CD4-positive, alpha-beta T cell (primary cell): Measurements from ENCODE around the gene EYA2. TPM values are rescaled to one million over a fixed set of nuclear protein-coding genes. Genes with fewer than 3 reads are reported as not detected.
A peak's percentile ranks its signal among the peaks of the same experiment; 100 is the strongest.

ENCODE experiments used
- ATAC-seq: fragments of 200-7000 bp; cut with Tn5 transposase; one replicate; pipeline ENCODE4 v1.10.0; 2022; ENCODE audit warnings: mild to moderate bottlenecking; ENCODE audit not compliant: poor library complexity
- CTCF ChIA-PET: fragments of 350-600 bp; sonication (Branson Sonifier 250); formaldehyde crosslinking; loops from one replicate; lab custom pipeline; 2021; ENCODE audit warnings: antibody characterized with exemption, inconsistent platforms; lab: Charles Lee
- POLR2A ChIA-PET: fragments of 350-600 bp; sonication (Branson Sonifier 250); formaldehyde crosslinking; loops from one replicate; lab custom pipeline; 2021; ENCODE audit warnings: antibody characterized with exemption, inconsistent platforms; lab: Charles Lee
- DNase-seq, 14 experiments: peaks; one replicate each; pipeline ENCODE4 v3.0.0-alpha.2; 2013 to 2020; ENCODE audit warnings: mixed read lengths in 2 of 14
- H3K27ac ChIP-seq, 2 donors: one replicate each; pipeline versions ENCODE4 v1.5.1 to v1.7.0; 2013; ENCODE audit warnings: low read length in 2 of 2, low read depth in 1 of 2, mild to moderate bottlenecking in 1 of 2
- H3K27me3 ChIP-seq, 2 experiments: 1 replicate in 1 of 2; 2 replicates in 1 of 2; pipeline versions ENCODE4 v1.6.1 to v1.7.0; 2013; ENCODE audit warnings: low read length in 2 of 2, control low read depth in 1 of 2, mild to moderate bottlenecking in 1 of 2, moderate library complexity in 1 of 2; ENCODE audit not compliant: insufficient read depth in 2 of 2, control insufficient read depth in 1 of 2
- H3K36me3 ChIP-seq: one replicate; pipeline ENCODE4 v1.6.1; 2013; ENCODE audit warnings: low read length, control low read depth; ENCODE audit not compliant: insufficient read depth
- H3K4me1 ChIP-seq: one replicate; pipeline ENCODE4 v1.6.1; 2013; ENCODE audit warnings: low read length, control low read depth; ENCODE audit not compliant: insufficient read depth
- H3K4me3 ChIP-seq: one replicate; pipeline ENCODE4 v1.5.1; 2013; ENCODE audit warnings: mild to moderate bottlenecking, low read length, moderate library complexity
- H3K9me3 ChIP-seq, 2 experiments: 1 replicate in 1 of 2; 2 replicates in 1 of 2; pipeline versions ENCODE4 v1.6.1 to v1.7.0; 2013; ENCODE audit warnings: low read length in 2 of 2, mild to moderate bottlenecking in 2 of 2, control low read depth in 1 of 2, moderate library complexity in 1 of 2; ENCODE audit not compliant: control insufficient read depth in 1 of 2, insufficient read depth in 1 of 2
- H3K27ac Mint-ChIP-seq: one replicate; pipeline ENCODE4 v1.8.0; 2020; ENCODE audit warnings: mixed read lengths
- H3K27me3 Mint-ChIP-seq: one replicate; pipeline ENCODE4 v1.8.0; 2021; ENCODE audit warnings: mixed read lengths
- H3K36me3 Mint-ChIP-seq: one replicate; pipeline ENCODE4 v1.8.0; 2021; ENCODE audit warnings: low read depth, mixed read lengths
- H3K4me1 Mint-ChIP-seq: one replicate; pipeline ENCODE4 v1.8.0; 2021; ENCODE audit warnings: low read depth, mixed read lengths
- H3K4me3 Mint-ChIP-seq: one replicate; pipeline ENCODE4 v1.8.0; 2020; ENCODE audit warnings: mild to moderate bottlenecking, mixed read lengths
- H3K9me3 Mint-ChIP-seq: one replicate; pipeline ENCODE4 v1.8.0; 2020; ENCODE audit warnings: mixed read lengths
- intact Hi-C, 2 experiments: fragments of 100-400 bp; cut with DNase I in 1 of 2; cut with micrococcal nuclease in 1 of 2; formaldehyde crosslinking; loops; one replicate each; pipeline versions ENCODE4 v1.15.1 to v1.9.0; 2023 to 2025; cut with DNase I, micrococcal nuclease
- total RNA-seq, 174 experiments: library from RNA in 2 of 174; stranded (reverse) in 2 of 174; gene quantifications; one replicate each; pipeline ENCODE4 v1.2.3 and lab custom pipeline; 2021 to 2026
- TF ChIP-seq, protein P1 (sequence below): fragments of 200-600 bp; IDR thresholded peaks from one replicate; pipeline ENCODE4 v1.8.0; 2022; ENCODE audit warnings: antibody characterized with exemption, mild to moderate bottlenecking

Gene EYA2
- total RNA-seq, 2 experiments from 2014 or later: not detected

DNA sequence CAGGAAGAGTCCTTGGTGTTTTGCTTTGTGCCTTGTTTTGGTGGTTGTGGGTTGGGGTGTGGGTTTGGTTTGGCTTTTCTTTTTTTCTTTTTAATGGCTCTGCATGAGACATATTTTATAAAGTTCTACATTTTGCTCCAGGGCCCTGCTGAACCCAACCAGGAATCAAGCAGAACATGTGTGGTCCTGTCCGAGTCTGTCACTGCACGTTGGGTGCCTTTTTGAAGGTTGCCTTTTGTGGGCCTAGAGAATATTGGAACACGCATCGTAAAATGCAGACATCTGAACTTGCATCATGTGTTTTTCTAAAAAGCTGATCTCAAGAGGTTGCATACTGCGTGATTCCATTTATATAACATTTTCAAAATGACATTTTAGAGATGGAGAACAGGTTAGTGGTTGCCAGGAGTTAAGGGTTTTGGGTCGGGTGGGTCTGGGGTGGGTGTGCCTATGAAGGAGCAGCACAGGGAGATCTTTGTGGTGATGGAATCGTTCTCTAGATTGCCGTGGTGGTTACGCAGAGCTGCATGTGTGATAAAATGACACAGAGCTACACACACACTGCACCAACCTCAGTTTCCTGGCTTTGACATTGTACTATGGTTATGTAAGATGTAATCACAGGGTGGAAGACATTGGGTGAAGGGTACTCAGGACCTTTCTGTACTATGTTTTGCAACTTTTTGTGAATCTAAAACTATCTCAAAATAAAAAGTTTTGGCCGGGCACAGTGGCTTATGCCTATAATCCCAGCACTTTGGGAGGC is 80.2 kb downstream of the EYA2 start:
- intact Hi-C loops: no loop called here
- H3K9me3 Mint-ChIP-seq: no peaks in the 10 kb centered on the region
- H3K36me3 Mint-ChIP-seq: no peaks in the 10 kb centered on the region
- CTCF ChIA-PET: no interaction called here
- TF ChIP-seq, protein P1, sequence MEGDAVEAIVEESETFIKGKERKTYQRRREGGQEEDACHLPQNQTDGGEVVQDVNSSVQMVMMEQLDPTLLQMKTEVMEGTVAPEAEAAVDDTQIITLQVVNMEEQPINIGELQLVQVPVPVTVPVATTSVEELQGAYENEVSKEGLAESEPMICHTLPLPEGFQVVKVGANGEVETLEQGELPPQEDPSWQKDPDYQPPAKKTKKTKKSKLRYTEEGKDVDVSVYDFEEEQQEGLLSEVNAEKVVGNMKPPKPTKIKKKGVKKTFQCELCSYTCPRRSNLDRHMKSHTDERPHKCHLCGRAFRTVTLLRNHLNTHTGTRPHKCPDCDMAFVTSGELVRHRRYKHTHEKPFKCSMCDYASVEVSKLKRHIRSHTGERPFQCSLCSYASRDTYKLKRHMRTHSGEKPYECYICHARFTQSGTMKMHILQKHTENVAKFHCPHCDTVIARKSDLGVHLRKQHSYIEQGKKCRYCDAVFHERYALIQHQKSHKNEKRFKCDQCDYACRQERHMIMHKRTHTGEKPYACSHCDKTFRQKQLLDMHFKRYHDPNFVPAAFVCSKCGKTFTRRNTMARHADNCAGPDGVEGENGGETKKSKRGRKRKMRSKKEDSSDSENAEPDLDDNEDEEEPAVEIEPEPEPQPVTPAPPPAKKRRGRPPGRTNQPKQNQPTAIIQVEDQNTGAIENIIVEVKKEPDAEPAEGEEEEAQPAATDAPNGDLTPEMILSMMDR: no peak
- Histone ChIP-seq H3K4me1 (no peaks in the 10 kb centered on the region), H3K9me3 (peaks cover 0 to 4% of the 10 kb centered on the region in 2 experiments), H3K36me3 (no peaks in the 10 kb centered on the region), H3K27me3 (peaks cover 4 to 10% of the 10 kb centered on the region in 2 experiments), H3K4me3 (no peak overlapping the region), H3K27ac (no peak overlapping the region)
- DNase-seq (peak in 1 of 14 experiments; percentile 10), ATAC-seq (no peak)
- no peaks in the 10 kb centered on the region for H3K4me1 Mint-ChIP-seq
- H3K27me3 Mint-ChIP-seq: peaks cover 38% of the 10 kb centered on the region
- POLR2A ChIA-PET: no interaction called here
- H3K4me3 Mint-ChIP-seq: no peak overlapping the region
- no peak overlapping the region for H3K27ac Mint-ChIP-seq

DNA sequence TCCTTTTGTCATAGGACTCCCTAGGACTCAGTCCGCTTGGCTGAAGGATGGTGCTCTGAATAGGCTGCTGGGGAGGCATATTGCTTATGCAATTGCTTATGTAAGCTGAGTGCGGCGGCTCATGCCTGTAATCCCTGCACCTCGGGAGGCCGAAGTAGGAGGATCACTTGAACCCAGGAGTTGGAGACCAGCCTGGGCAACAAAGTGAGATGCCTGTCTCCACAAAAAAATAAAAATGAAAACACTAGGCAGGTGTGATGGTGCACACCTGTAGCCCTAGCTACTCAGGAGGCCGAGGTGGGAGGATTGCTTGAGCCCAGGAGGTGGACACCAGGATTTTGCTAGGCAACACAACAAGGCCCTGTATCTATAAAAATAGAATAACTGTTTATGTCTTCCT is 81.3 kb downstream of the EYA2 start:
- no peaks in the 10 kb centered on the region for H3K9me3 Mint-ChIP-seq

DNA sequence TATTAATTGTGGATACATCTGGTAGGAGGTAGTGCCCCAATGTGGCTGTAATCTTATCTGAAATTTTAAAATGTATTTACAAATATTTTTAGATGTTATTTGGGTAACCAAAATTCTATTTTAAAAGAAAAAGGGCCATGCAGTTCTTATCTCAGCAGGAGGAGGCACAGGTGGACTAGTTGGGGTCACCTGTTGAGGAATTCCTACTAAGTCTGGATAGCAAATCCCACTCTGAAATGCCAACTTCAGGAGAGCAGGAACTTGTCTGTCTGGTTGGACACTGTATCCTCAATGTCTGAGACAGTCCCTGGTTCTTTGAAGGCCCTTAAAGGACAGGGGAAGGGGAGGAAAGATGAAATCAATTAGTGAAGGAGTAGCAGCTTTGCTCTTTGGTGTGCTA is 82.6 kb downstream of the EYA2 start:
- Mint-ChIP-seq H3K27ac (no peak overlapping the region), H3K27me3 (peaks cover 46% of the 10 kb centered on the region), H3K9me3 (peaks cover under 1% of the 10 kb centered on the region), H3K4me1 (no peaks in the 10 kb centered on the region), H3K36me3 (no peaks in the 10 kb centered on the region), H3K4me3 (no peak overlapping the region)
- DNase-seq (no peak), ATAC-seq (no peak)
- Histone ChIP-seq H3K4me3 (no peak overlapping the region), H3K4me1 (no peaks in the 10 kb centered on the region), H3K27ac (no peak overlapping the region), H3K9me3 (peaks cover 0 to 4% of the 10 kb centered on the region in 2 experiments), H3K36me3 (no peaks in the 10 kb centered on the region), H3K27me3 (peaks cover 4 to 10% of the 10 kb centered on the region in 2 experiments)
- CTCF ChIA-PET: no interaction called here
- intact Hi-C loops: no loop called here
- POLR2A ChIA-PET: no interaction called here
- TF ChIP-seq, protein P1: no peak

More for the DNA sequence above, 81.3 kb downstream of the EYA2 start:
- no peaks in the 10 kb centered on the region for H3K4me1 ChIP-seq
- ChIA-PET CTCF (no interaction called here), POLR2A (no interaction called here)
- peaks cover 0 to 4% of the 10 kb centered on the region in 2 experiments for H3K9me3 ChIP-seq
- H3K4me1 Mint-ChIP-seq: no peaks in the 10 kb centered on the region
- H3K4me3 Mint-ChIP-seq: no peak overlapping the region
- no peaks in the 10 kb centered on the region for H3K36me3 Mint-ChIP-seq
- no peak overlapping the region for H3K4me3 ChIP-seq
- no peak for ATAC-seq
- TF ChIP-seq, protein P1: no peak
- intact Hi-C loops: no loop called here
- H3K27me3 Mint-ChIP-seq: peaks cover 48% of the 10 kb centered on the region
- DNase-seq: no peak
- no peak overlapping the region for H3K27ac ChIP-seq
- peaks cover 4 to 13% of the 10 kb centered on the region in 2 experiments for H3K27me3 ChIP-seq
- H3K27ac Mint-ChIP-seq: no peak overlapping the region
- H3K36me3 ChIP-seq: no peaks in the 10 kb centered on the region
